Upper lobe of left lung (tissue), 4 donors: Measurements from ENCODE around the gene GTPBP4.

Experiments
- POLR2A ChIP-seq, 4 donors: fragments of 450-650 bp; IDR thresholded peaks; one replicate each; pipeline ENCODE4 v1.5.1; 2016 to 2017; ENCODE audit warnings: antibody characterized with exemption in 4 of 4, mild to moderate bottlenecking in 2 of 4
- POLR2AphosphoS5 ChIP-seq, 2 donors: sonication (generic); formaldehyde crosslinking; IDR thresholded peaks; one replicate each; pipeline ENCODE4 v1.5.1; 2017; ENCODE audit warnings: antibody characterized with exemption in 2 of 2
- TF ChIP-seq, protein P1 (sequence below), 6 experiments: fragments of 450-650 bp in 4 of 6; fragments of 200-600 bp in 2 of 6; sonication (generic) in 2 of 6; IDR thresholded peaks; one replicate each; pipeline ENCODE4 v1.5.1; 2016 to 2019; ENCODE audit warnings: antibody characterized with exemption in 6 of 6

GRCh38 chr10:948347-948746, 39.9 kb upstream of the GTPBP4 start:
- TF ChIP-seq POLR2A (IDR thresholded peaks at IDR 0.05): no peak
- TF ChIP-seq POLR2AphosphoS5 (IDR thresholded peaks at IDR 0.05): no peak
- TF ChIP-seq, protein P1, sequence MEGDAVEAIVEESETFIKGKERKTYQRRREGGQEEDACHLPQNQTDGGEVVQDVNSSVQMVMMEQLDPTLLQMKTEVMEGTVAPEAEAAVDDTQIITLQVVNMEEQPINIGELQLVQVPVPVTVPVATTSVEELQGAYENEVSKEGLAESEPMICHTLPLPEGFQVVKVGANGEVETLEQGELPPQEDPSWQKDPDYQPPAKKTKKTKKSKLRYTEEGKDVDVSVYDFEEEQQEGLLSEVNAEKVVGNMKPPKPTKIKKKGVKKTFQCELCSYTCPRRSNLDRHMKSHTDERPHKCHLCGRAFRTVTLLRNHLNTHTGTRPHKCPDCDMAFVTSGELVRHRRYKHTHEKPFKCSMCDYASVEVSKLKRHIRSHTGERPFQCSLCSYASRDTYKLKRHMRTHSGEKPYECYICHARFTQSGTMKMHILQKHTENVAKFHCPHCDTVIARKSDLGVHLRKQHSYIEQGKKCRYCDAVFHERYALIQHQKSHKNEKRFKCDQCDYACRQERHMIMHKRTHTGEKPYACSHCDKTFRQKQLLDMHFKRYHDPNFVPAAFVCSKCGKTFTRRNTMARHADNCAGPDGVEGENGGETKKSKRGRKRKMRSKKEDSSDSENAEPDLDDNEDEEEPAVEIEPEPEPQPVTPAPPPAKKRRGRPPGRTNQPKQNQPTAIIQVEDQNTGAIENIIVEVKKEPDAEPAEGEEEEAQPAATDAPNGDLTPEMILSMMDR (IDR thresholded peaks at IDR 0.05): no peak
